SK-MEL-5 (cell line): ENCODE measurements around the gene VCL. TPM values are rescaled to one million over a fixed set of nuclear protein-coding genes. Genes with fewer than 3 reads are reported as not detected.

Source experiments
- DNase-seq: peaks from one replicate; pipeline ENCODE4 v3.0.0-alpha.2; 2016; ENCODE audit warnings: low read depth, low spot score
- in situ Hi-C: cut with HindIII; loops from 2 replicates; pipeline ENCODE4 v1.10.0; 2016; ENCODE audit warnings: low sequenced_read_pairs, high pct_unique_total_duplicates, low pct_unique_long_range_greater_than_20kb
- total RNA-seq: library from RNA; depleted of rRNA; stranded (reverse); fragments of >200 nt; shearing (Covaris generic); gene quantifications from 2 replicates; pipeline ENCODE4 v1.2.3, GENCODE V29; 2014

Gene VCL
- total RNA-seq, 1 experiment from 2014 or later, result 26.6 TPM

- DNase-seq, result no peak
- in situ Hi-C loops, result no loop called here
These were observed 82.1 kb downstream of the VCL start for GRCh38 chr10:74079936-74080590.

DNA sequence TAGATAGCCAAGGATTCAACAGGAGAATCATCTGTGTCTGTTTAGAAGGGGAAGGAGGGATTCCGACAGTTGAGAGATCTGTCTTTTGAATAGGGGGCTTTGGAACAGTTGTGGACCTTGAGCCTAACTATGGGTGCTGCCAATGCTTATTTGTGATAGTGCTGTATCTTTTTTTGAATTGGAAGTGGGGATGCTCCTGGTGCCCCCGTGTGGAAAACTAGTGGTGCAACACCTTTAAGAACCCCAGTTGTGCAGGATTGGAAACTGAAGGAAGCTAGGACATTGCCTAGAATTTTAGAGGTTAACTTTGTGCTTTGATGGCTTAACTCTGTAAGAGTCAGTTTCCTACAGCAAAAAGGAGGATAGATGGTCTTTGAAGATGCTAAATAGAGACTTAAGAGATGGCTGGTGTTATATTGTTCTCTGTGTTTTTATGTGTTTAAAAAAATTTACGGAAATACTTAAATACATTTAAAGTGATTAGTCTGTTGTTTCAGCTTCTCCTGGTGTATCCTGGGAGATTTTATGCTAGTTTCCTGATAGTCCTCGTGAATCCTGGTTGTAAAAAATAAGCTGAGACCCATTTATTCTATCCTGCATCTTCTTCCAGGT lies 83.4 kb downstream of the VCL start:
- peak; percentile 65 for DNase-seq
- in situ Hi-C loops, result no loop called here

DNA sequence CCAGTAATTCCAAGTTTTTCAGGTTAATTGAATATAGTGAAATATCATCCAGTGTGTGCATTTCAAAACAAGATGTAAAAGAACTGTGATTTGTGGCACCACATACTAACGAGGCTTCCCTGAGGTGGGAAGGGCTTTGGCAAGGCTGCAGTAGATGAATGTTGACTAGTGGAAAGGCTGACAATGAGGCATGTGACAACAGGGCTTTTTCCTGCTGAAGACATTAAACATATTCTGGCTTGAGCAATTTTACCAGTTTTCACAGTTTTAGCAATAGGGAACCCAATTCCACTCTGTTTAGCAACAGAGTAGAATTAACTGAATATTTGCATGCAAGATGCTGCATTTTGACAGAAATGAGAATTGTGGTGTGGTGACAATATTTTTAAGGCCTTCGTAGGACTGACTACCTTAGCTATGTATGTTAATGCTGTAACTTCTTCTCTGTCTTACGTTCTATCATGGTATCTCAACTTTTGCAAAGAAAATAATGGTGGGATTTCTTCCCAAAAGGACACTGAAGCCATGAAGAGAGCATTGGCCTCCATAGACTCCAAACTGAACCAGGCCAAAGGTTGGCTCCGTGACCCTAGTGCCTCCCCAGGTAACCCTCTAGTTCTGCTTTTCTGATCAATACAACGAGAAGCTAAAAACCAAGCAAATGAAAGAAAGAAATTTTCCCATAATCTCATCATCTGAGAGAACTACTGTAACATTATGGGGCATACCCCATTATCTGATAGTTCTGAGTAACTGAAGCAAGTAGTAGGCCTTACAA lies 84.2 kb downstream of the VCL start:
- DNase-seq, result no peak
- in situ Hi-C loops, result no loop called here

DNA sequence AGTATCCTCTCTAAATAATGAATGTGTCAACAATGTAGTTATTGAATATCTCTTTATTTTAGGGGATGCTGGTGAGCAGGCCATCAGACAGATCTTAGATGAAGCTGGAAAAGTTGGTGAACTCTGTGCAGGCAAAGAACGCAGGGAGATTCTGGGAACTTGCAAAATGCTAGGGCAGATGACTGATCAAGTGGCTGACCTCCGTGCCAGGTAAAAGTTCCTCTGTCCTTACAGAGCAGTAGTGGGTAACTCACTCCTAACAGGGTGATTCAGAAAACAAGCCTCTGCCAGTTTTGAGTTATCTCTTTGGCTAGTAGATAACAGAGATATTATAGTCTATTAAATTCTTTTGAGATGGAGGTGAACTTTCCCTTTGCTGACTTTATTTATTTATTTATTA lies 85.4 kb downstream of the VCL start:
- in situ Hi-C loops, result no loop called here
- no peak for DNase-seq

- no peak for DNase-seq
- in situ Hi-C loops, result no loop called here
These were observed 87.0 kb downstream of the VCL start for GRCh38 chr10:74084955-74085354.

GRCh38 chr10:74086317-74086716 lies 88.4 kb downstream of the VCL start:
- in situ Hi-C loops, result no loop called here
- peak; percentile 58 for DNase-seq

DNA sequence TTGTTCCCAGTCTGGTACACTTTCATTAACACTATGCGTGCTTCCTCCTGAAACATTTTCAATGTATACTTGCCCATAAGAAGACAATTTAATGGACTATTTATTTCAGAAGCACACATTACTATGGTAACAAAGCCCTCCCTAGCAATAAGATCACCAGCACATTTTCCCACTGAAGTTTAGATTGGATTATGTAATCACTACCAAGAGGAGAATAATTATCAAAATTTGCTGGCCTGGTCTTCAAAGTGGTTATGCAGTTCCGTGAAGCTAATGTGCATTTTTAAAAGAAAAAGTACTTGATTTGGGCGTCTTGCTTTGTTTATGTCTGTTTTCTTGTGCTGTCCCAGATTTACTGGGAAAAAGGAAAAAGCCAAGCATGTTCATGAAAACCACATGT lies 90.8 kb downstream of the VCL start:
- in situ Hi-C loops, result no loop called here
- no peak for DNase-seq

DNA sequence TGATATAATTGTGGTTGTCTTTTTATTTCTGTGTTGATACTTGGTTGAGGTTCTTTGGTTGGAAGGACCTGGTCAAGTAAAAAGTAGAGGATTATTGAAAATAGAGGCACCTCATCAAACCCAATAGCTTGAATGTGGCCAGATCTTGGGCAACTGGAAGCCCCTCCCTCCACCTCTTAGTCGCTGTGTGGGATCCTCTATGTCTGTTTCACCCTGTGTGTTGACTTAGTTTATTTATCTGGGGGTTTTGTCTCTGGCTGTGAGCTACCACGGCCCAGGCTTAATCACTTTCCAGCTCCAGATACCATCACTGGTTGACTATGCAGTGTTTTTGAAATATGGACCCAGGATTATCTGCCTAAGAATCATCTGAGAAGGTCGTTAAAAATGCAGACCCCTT lies 94.5 kb downstream of the VCL start:
- in situ Hi-C loops, result no loop called here
- no peak for DNase-seq

GRCh38 chr10:74093530-74094164 lies 95.7 kb downstream of the VCL start:
- no peak for DNase-seq
- in situ Hi-C loops, result no loop called here

DNA sequence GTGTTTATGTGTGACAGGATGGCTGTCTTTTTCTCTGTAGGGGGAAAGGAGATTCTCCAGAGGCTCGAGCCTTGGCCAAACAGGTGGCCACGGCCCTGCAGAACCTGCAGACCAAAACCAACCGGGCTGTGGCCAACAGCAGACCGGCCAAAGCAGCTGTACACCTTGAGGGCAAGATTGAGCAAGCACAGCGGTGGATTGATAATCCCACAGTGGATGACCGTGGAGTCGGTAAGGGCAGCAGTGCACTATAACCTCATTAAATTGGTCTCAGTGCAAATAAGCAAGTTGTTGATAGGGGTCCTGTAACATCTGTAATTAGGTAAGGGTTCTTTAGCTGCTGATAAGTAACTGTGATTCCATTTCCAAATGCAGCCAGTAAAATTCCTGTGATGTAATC lies 96.3 kb downstream of the VCL start:
- in situ Hi-C loops, result no loop called here
- no peak for DNase-seq

- in situ Hi-C loops, result no loop called here
- DNase-seq, result no peak
These were observed 98.9 kb downstream of the VCL start for GRCh38 chr10:74096777-74097176.

GRCh38 chr10:74097776-74098175 lies 99.9 kb downstream of the VCL start:
- DNase-seq, result no peak
- in situ Hi-C loops, result no loop called here

DNA sequence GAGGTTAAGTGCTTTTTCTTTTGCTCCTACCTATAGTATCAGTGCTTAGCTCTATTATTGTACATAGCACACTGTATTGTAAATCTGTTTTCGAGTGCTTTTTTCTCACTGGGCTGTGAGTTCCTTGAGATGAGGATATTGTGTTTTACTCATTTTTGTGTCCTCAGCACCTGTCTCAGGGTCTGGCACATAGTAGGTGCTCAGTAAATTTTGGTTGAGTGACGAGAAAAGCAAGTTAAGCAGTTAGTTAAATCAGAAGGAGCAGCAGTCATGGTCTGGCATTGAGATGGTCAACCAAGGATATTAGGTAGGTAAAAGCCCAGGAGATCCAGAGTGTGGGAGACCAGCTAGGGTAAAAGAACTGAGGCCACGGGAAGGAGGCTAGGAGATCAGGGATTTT lies 101.5 kb downstream of the VCL start:
- no peak for DNase-seq
- in situ Hi-C loops, result no loop called here

- in situ Hi-C loops, result no loop called here
These were observed 101.9 kb downstream of the VCL start for GRCh38 chr10:74099836-74100235.

GRCh38 chr10:74103560-74104258 lies 105.8 kb downstream of the VCL start:
- in situ Hi-C loops, result no loop called here
- peak; percentile 54 for DNase-seq

More at GRCh38 chr10:74099836-74100235, 101.9 kb downstream of the VCL start:
- DNase-seq, result no peak

- in situ Hi-C loops, result no loop called here
- DNase-seq, result no peak
These were observed 106.6 kb downstream of the VCL start for GRCh38 chr10:74104480-74104879.

GRCh38 chr10:74104996-74105395 lies 107.1 kb downstream of the VCL start:
- no peak for DNase-seq
- in situ Hi-C loops, result no loop called here

DNA sequence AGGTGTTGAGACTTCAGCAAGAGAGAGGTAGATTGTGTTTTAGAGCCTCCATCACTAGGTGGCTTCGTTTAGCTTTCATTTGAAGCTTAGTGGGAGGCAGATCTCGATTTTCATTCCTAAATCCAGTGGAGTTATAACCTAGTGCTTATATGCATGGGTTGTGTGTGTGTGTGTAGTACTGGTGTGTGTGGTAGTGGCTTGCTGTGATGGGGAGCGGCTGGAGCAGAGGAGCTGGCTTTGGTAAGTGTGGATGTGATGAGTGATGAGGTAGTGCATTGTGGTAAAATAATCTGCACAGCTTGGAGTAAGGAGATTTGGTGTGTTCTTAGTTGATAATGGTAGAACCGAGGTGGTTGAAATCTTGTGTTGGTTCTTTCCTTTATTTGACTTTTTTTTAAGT lies 109.5 kb downstream of the VCL start:
- in situ Hi-C loops, result no loop called here
- no peak for DNase-seq
